ENCODE data around the gene PTPRS.

GRCh38 chr19:5335593-5335992 lies 5.0 kb downstream of the PTPRS start:
- no peak for TF ChIP-seq CTCF (optimal IDR thresholded peaks at IDR 0.05 in 1 of 3, IDR thresholded peaks at IDR 0.05 in 1 of 3, conservative IDR thresholded peaks at IDR 0.05 in 1 of 3; ENCODE audit: extremely low read depth in 1 of 3, insufficient read depth in 2 of 3, low read length in 3 of 3)
- no peak for TF ChIP-seq EZH2 (IDR thresholded peaks at IDR 0.05; ENCODE audit: low read length)

Data from keratinocyte (primary cell).